H9 (cell line): ENCODE measurements around the gene TNXB. TPM values are rescaled to one million over a fixed set of nuclear protein-coding genes. Genes with fewer than 3 reads are reported as not detected.

Source experiments
- DNase-seq: peaks from one replicate; pipeline ENCODE4 v3.0.0-alpha.2; 2017
- H2AFZ ChIP-seq: one replicate; pipeline ENCODE4 v1.6.1; 2013; ENCODE audit warnings: mild to moderate bottlenecking, low read length, control low read depth, moderate library complexity
- H2AK5ac ChIP-seq: 2 replicates; pipeline ENCODE4 v1.6.1; 2013; ENCODE audit warnings: low read length, control low read depth, mixed read lengths; ENCODE audit not compliant: insufficient read length
- H2BK120ac ChIP-seq: one replicate; pipeline ENCODE4 v1.6.1; 2013; ENCODE audit warnings: low read depth, mild to moderate bottlenecking, low read length, control low read depth, inconsistent platforms; ENCODE audit not compliant: poor library complexity, severe bottlenecking
- H2BK12ac ChIP-seq: 2 replicates; pipeline ENCODE4 v1.6.1; 2013; ENCODE audit warnings: low read length, control low read depth, mixed read lengths, low read depth; ENCODE audit not compliant: insufficient read length
- H2BK15ac ChIP-seq: 2 replicates; pipeline ENCODE4 v1.6.1; 2013; ENCODE audit warnings: low read depth, low read length, control low read depth
- H2BK20ac ChIP-seq: one replicate; pipeline ENCODE4 v1.6.1; 2013; ENCODE audit warnings: low read depth, mild to moderate bottlenecking, low read length, control low read depth, inconsistent platforms; ENCODE audit not compliant: poor library complexity, severe bottlenecking
- H2BK5ac ChIP-seq: 2 replicates; pipeline ENCODE4 v1.6.1; 2013; ENCODE audit warnings: low read length, control low read depth, mixed read lengths; ENCODE audit not compliant: insufficient read length
- H3K14ac ChIP-seq: 2 replicates; pipeline ENCODE4 v1.6.1; 2013; ENCODE audit warnings: low read length, control low read depth; ENCODE audit not compliant: insufficient read depth
- H3K18ac ChIP-seq: 2 replicates; pipeline ENCODE4 v1.6.1; 2013; ENCODE audit warnings: low read depth, mild to moderate bottlenecking, mixed read lengths, low read length, control low read depth; ENCODE audit not compliant: insufficient read length
- H3K23ac ChIP-seq: 2 replicates; pipeline ENCODE4 v1.6.1; 2013; ENCODE audit warnings: low read length, control low read depth, mixed read lengths, low read depth; ENCODE audit not compliant: insufficient read length
- H3K23me2 ChIP-seq: 2 replicates; pipeline ENCODE4 v1.6.1; 2013; ENCODE audit warnings: low read depth, mild to moderate bottlenecking, mixed read lengths, low read length, control low read depth; ENCODE audit not compliant: insufficient read length, poor library complexity, severe bottlenecking
- H3K27ac ChIP-seq: 2 replicates; pipeline ENCODE4 v1.5.1; 2013; ENCODE audit warnings: low read length, control low read depth, mixed read lengths, low read depth; ENCODE audit not compliant: insufficient read length
- H3K27me3 ChIP-seq: 2 replicates; pipeline ENCODE4 v1.6.1; 2013; ENCODE audit warnings: low read length, control low read depth, inconsistent platforms; ENCODE audit not compliant: insufficient read depth
- H3K4ac ChIP-seq: 2 replicates; pipeline ENCODE4 v1.6.1; 2013; ENCODE audit warnings: low read depth, mild to moderate bottlenecking, control low read depth, inconsistent platforms, low read length, moderate library complexity
- H3K4me1 ChIP-seq: 2 replicates; pipeline ENCODE4 v1.6.1; 2013; ENCODE audit warnings: low read length, control low read depth, inconsistent platforms; ENCODE audit not compliant: insufficient read depth
- H3K4me2 ChIP-seq: 2 replicates; pipeline ENCODE4 v1.6.1; 2013; ENCODE audit warnings: low read length, control low read depth, mixed read lengths; ENCODE audit not compliant: insufficient read length, insufficient read depth
- H3K56ac ChIP-seq: 2 replicates; pipeline ENCODE4 v1.6.1; 2013; ENCODE audit warnings: low read depth, mild to moderate bottlenecking, mixed read lengths, low read length, control low read depth; ENCODE audit not compliant: insufficient read length
- H3K79me1 ChIP-seq: 2 replicates; pipeline ENCODE4 v1.6.1; 2013; ENCODE audit warnings: low read depth, mild to moderate bottlenecking, moderate library complexity, low read length, control low read depth, inconsistent platforms; ENCODE audit not compliant: insufficient read depth, poor library complexity, severe bottlenecking
- H3K79me2 ChIP-seq: 2 replicates; pipeline ENCODE4 v1.6.1; 2013; ENCODE audit warnings: low read length, control low read depth, inconsistent platforms; ENCODE audit not compliant: insufficient read depth
- H3K9ac ChIP-seq: 2 replicates; pipeline ENCODE4 v1.6.1; 2013; ENCODE audit warnings: low read length, control low read depth, mixed read lengths; ENCODE audit not compliant: insufficient read length; ENCODE audit errors: extremely low read depth
- H3K9me3 ChIP-seq: one replicate; pipeline ENCODE4 v1.6.1; 2013; ENCODE audit warnings: low read depth, low read length, inconsistent platforms; ENCODE audit not compliant: control insufficient read depth
- H3T11ph ChIP-seq: one replicate; pipeline ENCODE4 v1.6.1; 2013; ENCODE audit warnings: mild to moderate bottlenecking, low read length, control low read depth, inconsistent platforms
- H4K20me1 ChIP-seq: one replicate; pipeline ENCODE4 v1.6.1; 2013; ENCODE audit not compliant: control insufficient read depth, insufficient read length, insufficient read depth
- H4K5ac ChIP-seq: 2 replicates; pipeline ENCODE4 v1.6.1; 2013; ENCODE audit warnings: low read depth, mild to moderate bottlenecking, mixed read lengths, low read length, control low read depth; ENCODE audit not compliant: insufficient read length
- H4K8ac ChIP-seq: replicated peaks from 2 replicates; pipeline ENCODE4 v1.6.1; 2013; ENCODE audit warnings: low read length, control low read depth, mixed read lengths, low read depth; ENCODE audit not compliant: insufficient read length
- H4K91ac ChIP-seq: 2 replicates; pipeline ENCODE4 v1.6.1; 2013; ENCODE audit warnings: low read depth, mild to moderate bottlenecking, moderate library complexity, mixed read lengths, low read length, control low read depth; ENCODE audit not compliant: insufficient read length
- H3K27ac Mint-ChIP-seq, 3 experiments: 2 replicates in 2 of 3; 3 replicates in 1 of 3; pipeline ENCODE4 v1.8.0; 2020 to 2021; ENCODE audit warnings: mixed read lengths in 3 of 3, mild to moderate bottlenecking in 1 of 3, moderate library complexity in 1 of 3
- H3K27me3 Mint-ChIP-seq: 2 replicates; pipeline ENCODE4 v1.8.0; 2021; ENCODE audit warnings: low read depth, mild to moderate bottlenecking, moderate library complexity, mixed read lengths
- H3K36me3 Mint-ChIP-seq, 3 experiments: 2 replicates in 2 of 3; 3 replicates in 1 of 3; pipeline ENCODE4 v1.8.0; 2020 to 2021; ENCODE audit warnings: low read depth in 3 of 3, mixed read lengths in 3 of 3; ENCODE audit not compliant: insufficient read depth in 1 of 3
- H3K4me1 Mint-ChIP-seq, 2 experiments: 2 replicates each; pipeline ENCODE4 v1.8.0; 2020; ENCODE audit warnings: mixed read lengths in 2 of 2
- H3K4me3 Mint-ChIP-seq, 2 experiments: 2 replicates in 1 of 2; 3 replicates in 1 of 2; pipeline ENCODE4 v1.8.0; 2020 to 2021; ENCODE audit warnings: mild to moderate bottlenecking in 2 of 2, mixed read lengths in 2 of 2, moderate library complexity in 1 of 2
- H3K9me3 Mint-ChIP-seq, 2 experiments: 2 replicates in 1 of 2; 3 replicates in 1 of 2; pipeline ENCODE4 v1.8.0; 2020; ENCODE audit warnings: mild to moderate bottlenecking in 2 of 2, mixed read lengths in 2 of 2, moderate library complexity in 1 of 2
- WGBS: extraction: QIAGEN DNeasy Blood & Tissue Kit; methylation state at CpG from one replicate; pipeline ENCODE4 v1.1.7; 2013; ENCODE audit warnings: missing lambda C conversion rate, low lambda C conversion rate, mixed read lengths; ENCODE audit not compliant: insufficient read length; ENCODE audit errors: extremely low coverage; 5-methylcytosine and 5-hydroxymethylcytosine counted together
- total RNA-seq: library from RNA; stranded (reverse); gene quantifications from 2 replicates; pipeline ENCODE4 v1.2.1, GENCODE V29; 2021
- TF ChIP-seq, protein P1 (sequence below): fragments of 200-600 bp; sonication (generic); conservative IDR thresholded peaks from 3 replicates; pipeline ENCODE4 v1.8.0; 2021; ENCODE audit warnings: antibody characterized with exemption, mild to moderate bottlenecking

The TNXB gene
- total RNA-seq, 1 experiment from 2014 or later = 5.0 TPM

DNA sequence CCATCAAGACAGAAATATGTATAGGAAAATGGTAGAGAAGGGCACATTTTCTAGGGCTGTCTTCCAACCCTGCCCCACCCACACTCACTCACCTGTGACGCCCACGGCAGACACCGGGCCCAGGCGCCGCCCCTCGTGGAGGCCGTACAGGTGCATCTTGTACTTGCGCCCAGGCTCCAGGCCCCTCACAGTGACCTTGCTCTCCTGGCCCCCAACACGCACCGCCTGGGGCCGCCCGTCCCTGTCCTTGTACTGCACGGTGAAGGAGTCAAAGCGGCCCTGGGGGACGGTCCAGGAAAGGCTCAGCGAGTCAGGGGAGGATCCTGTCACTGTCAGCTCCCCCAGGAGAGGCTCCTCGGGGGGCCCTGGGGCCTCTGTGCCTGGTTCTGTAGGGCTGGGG, 51.2 kb downstream of the TNXB start:
- no peak for DNase-seq
- Histone ChIP-seq H2BK15ac (no peak overlapping the region), H2AFZ (no peak overlapping the region), H3K9me3 (no peaks in the 10 kb centered on the region), H3K4ac (no peak overlapping the region), H2BK120ac (no peak overlapping the region), H4K20me1 (no peaks in the 10 kb centered on the region), H2BK20ac (no peak overlapping the region), H3K4me2 (no peak overlapping the region), H3K27ac (no peak overlapping the region), H3K18ac (no peak overlapping the region), H4K5ac (no peak overlapping the region), H4K91ac (no peak overlapping the region), H3K23ac (no peak overlapping the region), H3K9ac (no peak overlapping the region), H3T11ph (no peak overlapping the region), H2BK5ac (no peak overlapping the region), H2AK5ac (no peak overlapping the region), H3K23me2 (no peaks in the 10 kb centered on the region), H3K14ac (no peak overlapping the region), H3K27me3 (no peaks in the 10 kb centered on the region), H3K79me2 (no peaks in the 10 kb centered on the region), H2BK12ac (no peak overlapping the region), H4K8ac (no peak overlapping the region), H3K79me1 (no peaks in the 10 kb centered on the region), H3K56ac (no peak overlapping the region), H3K4me1 (no peaks in the 10 kb centered on the region)
- peaks cover 0 to 4% of the 10 kb centered on the region in 2 experiments; a peak in 2 of 4 replicates for H3K4me1 Mint-ChIP-seq
- no peak overlapping the region for H3K27ac Mint-ChIP-seq
- H3K9me3 Mint-ChIP-seq = no peaks in the 10 kb centered on the region
- WGBS = no CpG with 5 or more reads among the region's 17 CpGs
- H3K4me3 Mint-ChIP-seq = no peak overlapping the region
- H3K27me3 Mint-ChIP-seq = peaks cover 3% of the 10 kb centered on the region; the same call in 1 of the 2 replicates
- TF ChIP-seq, protein P1, sequence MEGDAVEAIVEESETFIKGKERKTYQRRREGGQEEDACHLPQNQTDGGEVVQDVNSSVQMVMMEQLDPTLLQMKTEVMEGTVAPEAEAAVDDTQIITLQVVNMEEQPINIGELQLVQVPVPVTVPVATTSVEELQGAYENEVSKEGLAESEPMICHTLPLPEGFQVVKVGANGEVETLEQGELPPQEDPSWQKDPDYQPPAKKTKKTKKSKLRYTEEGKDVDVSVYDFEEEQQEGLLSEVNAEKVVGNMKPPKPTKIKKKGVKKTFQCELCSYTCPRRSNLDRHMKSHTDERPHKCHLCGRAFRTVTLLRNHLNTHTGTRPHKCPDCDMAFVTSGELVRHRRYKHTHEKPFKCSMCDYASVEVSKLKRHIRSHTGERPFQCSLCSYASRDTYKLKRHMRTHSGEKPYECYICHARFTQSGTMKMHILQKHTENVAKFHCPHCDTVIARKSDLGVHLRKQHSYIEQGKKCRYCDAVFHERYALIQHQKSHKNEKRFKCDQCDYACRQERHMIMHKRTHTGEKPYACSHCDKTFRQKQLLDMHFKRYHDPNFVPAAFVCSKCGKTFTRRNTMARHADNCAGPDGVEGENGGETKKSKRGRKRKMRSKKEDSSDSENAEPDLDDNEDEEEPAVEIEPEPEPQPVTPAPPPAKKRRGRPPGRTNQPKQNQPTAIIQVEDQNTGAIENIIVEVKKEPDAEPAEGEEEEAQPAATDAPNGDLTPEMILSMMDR = no peak
- H3K36me3 Mint-ChIP-seq = no peaks in the 10 kb centered on the region; a peak in 1 of 7 replicates
